ENCODE measurements around the gene RAET1G. TPM values are rescaled to one million over a fixed set of nuclear protein-coding genes. Genes with fewer than 3 reads are reported as not detected.
A peak's percentile ranks its signal among the peaks of the same experiment; 100 is the strongest.

RAET1G gene
- total and polyA plus RNA-seq, 9 of the 15 experiments (the other 6 are each of a cell fraction or from before 2014, with no cell fraction given), result 0.11 TPM; not detected in 8

DNA sequence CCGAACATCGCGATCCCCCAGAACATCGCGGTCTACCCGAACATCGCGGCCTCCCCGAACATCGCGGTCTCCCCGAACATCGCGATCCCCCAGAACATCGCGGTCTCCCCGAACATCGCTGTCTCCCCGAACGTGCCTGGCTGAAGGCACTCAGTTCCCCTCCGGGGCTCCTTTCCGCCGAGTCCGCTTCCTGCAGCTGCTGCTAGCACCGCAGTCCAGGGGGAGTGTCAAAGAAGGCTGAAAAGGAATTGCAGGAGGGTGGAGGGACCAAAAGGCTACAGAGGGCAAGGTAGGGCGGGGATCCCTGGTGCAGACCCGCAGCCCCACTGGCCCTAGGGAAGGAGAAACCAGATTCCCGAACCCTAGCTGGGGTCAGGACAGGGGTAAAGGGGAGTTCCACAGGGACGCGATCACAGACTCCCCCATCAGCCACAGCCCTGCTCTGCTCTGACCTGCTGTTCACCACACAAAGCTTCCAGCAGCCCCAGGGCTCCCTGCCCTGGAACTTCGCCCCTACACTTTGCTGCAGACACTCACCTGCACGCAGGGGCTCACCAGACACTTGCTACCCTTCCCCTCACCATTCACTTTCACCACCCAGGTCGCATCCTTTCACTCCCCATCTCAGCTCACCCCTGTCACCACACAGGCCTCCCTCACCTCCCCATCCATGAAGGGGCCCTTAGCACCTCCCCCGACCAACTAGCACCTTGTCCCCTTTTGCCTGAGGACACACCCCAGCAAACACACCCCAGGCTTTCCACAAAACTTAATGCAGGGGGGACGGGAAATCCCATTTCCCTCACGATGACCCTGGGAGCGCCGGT is 42.5 kb upstream of the RAET1G start:
- no peaks in the 10 kb centered on the region for H4K20me1 ChIP-seq (replicated peaks; ENCODE audit: control insufficient read depth, insufficient read depth, low read length)
- TF ChIP-seq ELF2 (CRISPR knock-in tag; IDR thresholded peaks at IDR 0.05) (no peak), ZNF644 (tag; IDR thresholded peaks at IDR 0.05; ENCODE audit: low read depth) (no peak), HMGN3 (IDR thresholded peaks at IDR 0.05; ENCODE audit: borderline replicate concordance, extremely low read depth, insufficient read length, low read depth, low read length) (no peak)
- TF ChIP-seq, protein P1, sequence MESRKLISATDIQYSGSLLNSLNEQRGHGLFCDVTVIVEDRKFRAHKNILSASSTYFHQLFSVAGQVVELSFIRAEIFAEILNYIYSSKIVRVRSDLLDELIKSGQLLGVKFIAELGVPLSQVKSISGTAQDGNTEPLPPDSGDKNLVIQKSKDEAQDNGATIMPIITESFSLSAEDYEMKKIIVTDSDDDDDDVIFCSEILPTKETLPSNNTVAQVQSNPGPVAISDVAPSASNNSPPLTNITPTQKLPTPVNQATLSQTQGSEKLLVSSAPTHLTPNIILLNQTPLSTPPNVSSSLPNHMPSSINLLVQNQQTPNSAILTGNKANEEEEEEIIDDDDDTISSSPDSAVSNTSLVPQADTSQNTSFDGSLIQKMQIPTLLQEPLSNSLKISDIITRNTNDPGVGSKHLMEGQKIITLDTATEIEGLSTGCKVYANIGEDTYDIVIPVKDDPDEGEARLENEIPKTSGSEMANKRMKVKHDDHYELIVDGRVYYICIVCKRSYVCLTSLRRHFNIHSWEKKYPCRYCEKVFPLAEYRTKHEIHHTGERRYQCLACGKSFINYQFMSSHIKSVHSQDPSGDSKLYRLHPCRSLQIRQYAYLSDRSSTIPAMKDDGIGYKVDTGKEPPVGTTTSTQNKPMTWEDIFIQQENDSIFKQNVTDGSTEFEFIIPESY (CRISPR knock-in tag; IDR thresholded peaks at IDR 0.05), result peak; percentile 80; the same call in 1 of the 2 replicates
- H3K4me3 ChIP-seq, result no peak overlapping the region
- BruUV-seq (replicated peaks), result no TSS peak
- H3K79me2 ChIP-seq (ENCODE audit: control insufficient read depth, insufficient read depth, low read length), result no peaks in the 10 kb centered on the region
- POLR2A ChIA-PET, result no interaction called here
- H3K4me1 ChIP-seq (replicated peaks in 1 of 2; ENCODE audit: control insufficient read depth in 2 of 2, insufficient read depth in 2 of 2, low read length in 2 of 2), result peaks cover 9 to 21% of the 10 kb centered on the region in 2 experiments; a peak in 4 of 5 replicates
- DNase-seq (ENCODE audit: extremely low read depth in 1 of 4, low spot score in 3 of 4) (no peak), FAIRE-seq (no peak), ATAC-seq (no peak)
- H3K9me1 ChIP-seq (ENCODE audit: control insufficient read depth, insufficient read depth, low read length), result no peaks in the 10 kb centered on the region
- H3K27me3 ChIP-seq (ENCODE audit: control insufficient read depth in 2 of 2, insufficient read depth in 2 of 2, low read length in 2 of 2), result no peaks in the 10 kb centered on the region; a peak in 2 of 5 replicates
- H2AFZ ChIP-seq (ENCODE audit: low read depth, low read length), result no peak overlapping the region
- H3K4me2 ChIP-seq (ENCODE audit: insufficient read depth, low read length), result no peak overlapping the region
- 61% methylated on average over 26 of the region's 38 CpGs for WGBS (ENCODE audit: insufficient coverage, low coverage, missing lambda C conversion rate)
- intact Hi-C loops (cut with micrococcal nuclease) (no loop called here), in situ Hi-C loops (cut with MboI) (no loop called here)
- CTCF ChIA-PET (ENCODE audit: low intra/inter-chr PET ratio), result no interaction called here
- H3K9me3 ChIP-seq (replicated peaks; ENCODE audit: control insufficient read depth, insufficient read depth, low read depth, low read length), result peaks cover 10% of the 10 kb centered on the region
- no peak overlapping the region for H3K27ac ChIP-seq (ENCODE audit: extremely low read depth, low read depth, low read length)
- no peaks in the 10 kb centered on the region for H3K36me3 ChIP-seq (ENCODE audit: control insufficient read depth, insufficient read depth, low read length)
- no peak overlapping the region for H3K9ac ChIP-seq (ENCODE audit: insufficient read depth in 1 of 2, low read depth in 2 of 2, low read length in 2 of 2)
